Measurements from ENCODE around the gene CAPN5.

Gene CAPN5

DNA sequence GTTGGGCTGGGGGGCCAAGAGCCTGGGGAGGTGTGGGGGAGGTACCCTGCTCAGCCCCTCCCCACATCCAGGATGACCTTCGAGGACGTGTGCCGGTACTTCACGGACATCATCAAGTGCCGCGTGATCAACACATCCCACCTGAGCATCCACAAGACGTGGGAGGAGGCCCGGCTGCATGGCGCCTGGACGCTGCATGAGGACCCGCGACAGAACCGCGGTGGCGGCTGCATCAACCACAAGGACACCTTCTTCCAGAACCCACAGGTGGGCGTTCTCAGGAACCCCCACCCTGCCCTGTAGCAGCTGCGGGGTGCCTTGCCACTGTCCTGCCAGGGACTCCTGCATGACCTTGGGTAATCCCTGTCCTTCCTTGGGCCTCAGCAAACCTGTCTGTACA, 51.3 kb downstream of the CAPN5 start:
- Mint-ChIP-seq H3K27me3 (no peaks in the 10 kb centered on the region), H3K4me3 (no peak overlapping the region), H3K36me3 (peaks cover 4% of the 10 kb centered on the region), H3K27ac (no peak overlapping the region), H3K4me1 (ENCODE audit: low read depth) (no peaks in the 10 kb centered on the region), H3K9me3 (ENCODE audit: low read depth) (no peaks in the 10 kb centered on the region)

DNA sequence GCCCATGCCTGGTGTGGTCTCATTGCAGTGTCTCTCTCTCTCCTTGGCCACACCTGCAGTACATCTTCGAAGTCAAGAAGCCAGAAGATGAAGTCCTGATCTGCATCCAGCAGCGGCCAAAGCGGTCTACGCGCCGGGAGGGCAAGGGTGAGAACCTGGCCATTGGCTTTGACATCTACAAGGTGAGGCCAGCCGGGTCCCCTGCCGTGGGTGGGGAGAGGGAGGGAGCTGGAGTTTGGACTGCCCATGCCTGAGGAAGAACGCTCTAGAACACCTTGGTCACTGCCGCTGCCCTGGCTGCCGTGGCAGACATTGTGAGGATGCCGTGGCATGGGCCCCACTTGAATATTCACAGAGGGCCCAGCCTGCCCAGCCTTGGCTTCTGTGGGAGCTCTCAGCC, 52.2 kb downstream of the CAPN5 start:
- Mint-ChIP-seq H3K36me3 (peaks cover 4% of the 10 kb centered on the region), H3K4me3 (no peak overlapping the region), H3K27ac (no peak overlapping the region), H3K9me3 (ENCODE audit: low read depth) (no peaks in the 10 kb centered on the region), H3K27me3 (no peaks in the 10 kb centered on the region), H3K4me1 (ENCODE audit: low read depth) (no peaks in the 10 kb centered on the region)

DNA sequence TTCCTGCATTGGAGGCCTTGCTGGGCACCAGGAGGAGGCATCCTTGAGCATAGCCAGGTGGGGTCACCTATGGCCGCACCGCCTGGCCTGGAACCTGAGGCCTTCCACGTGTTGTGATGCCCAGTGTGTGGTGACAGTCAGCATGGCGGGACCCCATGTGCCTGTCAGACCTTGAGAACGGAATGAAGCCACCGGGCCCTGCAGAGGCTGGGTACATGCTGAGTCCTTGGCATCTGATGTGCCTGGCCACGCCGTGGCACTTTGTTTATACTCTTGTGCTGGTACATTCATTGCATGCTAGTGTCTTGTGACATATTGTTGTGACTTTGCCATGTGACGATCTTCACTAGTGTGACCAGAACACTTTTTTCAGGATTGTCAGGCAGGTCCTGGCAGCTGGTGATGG, 52.8 kb downstream of the CAPN5 start:
- Mint-ChIP-seq H3K4me3 (no peak overlapping the region), H3K4me1 (ENCODE audit: low read depth) (no peaks in the 10 kb centered on the region), H3K27ac (no peak overlapping the region), H3K27me3 (no peaks in the 10 kb centered on the region), H3K9me3 (ENCODE audit: low read depth) (no peaks in the 10 kb centered on the region), H3K36me3 (peaks cover 4% of the 10 kb centered on the region)

DNA sequence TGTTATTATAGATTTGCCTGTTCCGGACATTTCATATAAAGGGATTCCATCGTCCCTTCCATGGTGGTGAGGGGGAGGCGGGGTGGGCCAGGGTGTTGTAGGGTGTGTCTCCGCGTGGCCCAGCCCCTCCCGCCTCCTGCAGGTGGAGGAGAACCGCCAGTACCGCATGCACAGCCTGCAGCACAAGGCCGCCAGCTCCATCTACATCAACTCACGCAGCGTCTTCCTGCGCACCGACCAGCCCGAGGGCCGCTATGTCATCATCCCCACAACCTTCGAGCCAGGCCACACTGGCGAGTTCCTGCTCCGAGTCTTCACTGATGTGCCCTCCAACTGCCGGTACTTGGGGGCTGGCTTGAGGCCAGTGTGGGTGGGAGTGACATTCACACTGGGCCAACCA, 53.8 kb downstream of the CAPN5 start:
- H3K27me3 Mint-ChIP-seq: no peaks in the 10 kb centered on the region
- H3K4me3 Mint-ChIP-seq: no peak overlapping the region
- peaks cover 4% of the 10 kb centered on the region for H3K36me3 Mint-ChIP-seq
- no peaks in the 10 kb centered on the region for H3K4me1 Mint-ChIP-seq (ENCODE audit: low read depth)
- no peaks in the 10 kb centered on the region for H3K9me3 Mint-ChIP-seq (ENCODE audit: low read depth)
- no peak overlapping the region for H3K27ac Mint-ChIP-seq

DNA sequence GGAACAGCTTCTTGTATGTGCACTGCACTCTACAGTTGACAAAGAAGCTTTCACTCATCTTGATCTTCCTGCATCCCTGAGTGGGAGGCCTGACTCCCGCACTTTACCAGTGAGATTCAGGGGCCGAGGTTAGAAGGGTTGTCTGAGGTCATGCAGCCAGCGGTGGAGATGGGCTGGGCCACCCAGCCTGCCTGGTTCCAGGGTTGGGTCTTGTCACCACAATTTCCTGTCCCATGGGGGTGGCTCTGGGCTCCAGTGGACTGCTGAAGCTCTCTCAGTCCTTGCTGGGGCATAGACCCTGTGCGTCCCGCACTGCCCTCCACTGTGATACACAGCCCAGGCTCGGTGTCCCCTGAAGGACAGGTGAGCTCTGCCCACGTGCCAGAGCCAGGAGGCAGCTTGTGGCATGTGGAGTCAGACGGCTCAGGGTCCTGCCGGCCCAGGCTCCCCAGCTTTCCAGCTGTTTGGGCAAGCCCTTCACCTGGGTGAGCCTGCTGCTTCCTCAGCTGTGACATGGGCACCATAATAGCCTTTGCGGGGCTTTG, 54.4 kb downstream of the CAPN5 start:
- no peaks in the 10 kb centered on the region for H3K9me3 Mint-ChIP-seq (ENCODE audit: low read depth)
- no peak overlapping the region for H3K4me3 Mint-ChIP-seq
- H3K36me3 Mint-ChIP-seq: peaks cover 4% of the 10 kb centered on the region
- no peak overlapping the region for H3K27ac Mint-ChIP-seq
- H3K27me3 Mint-ChIP-seq: no peaks in the 10 kb centered on the region
- H3K4me1 Mint-ChIP-seq (ENCODE audit: low read depth): no peaks in the 10 kb centered on the region

DNA sequence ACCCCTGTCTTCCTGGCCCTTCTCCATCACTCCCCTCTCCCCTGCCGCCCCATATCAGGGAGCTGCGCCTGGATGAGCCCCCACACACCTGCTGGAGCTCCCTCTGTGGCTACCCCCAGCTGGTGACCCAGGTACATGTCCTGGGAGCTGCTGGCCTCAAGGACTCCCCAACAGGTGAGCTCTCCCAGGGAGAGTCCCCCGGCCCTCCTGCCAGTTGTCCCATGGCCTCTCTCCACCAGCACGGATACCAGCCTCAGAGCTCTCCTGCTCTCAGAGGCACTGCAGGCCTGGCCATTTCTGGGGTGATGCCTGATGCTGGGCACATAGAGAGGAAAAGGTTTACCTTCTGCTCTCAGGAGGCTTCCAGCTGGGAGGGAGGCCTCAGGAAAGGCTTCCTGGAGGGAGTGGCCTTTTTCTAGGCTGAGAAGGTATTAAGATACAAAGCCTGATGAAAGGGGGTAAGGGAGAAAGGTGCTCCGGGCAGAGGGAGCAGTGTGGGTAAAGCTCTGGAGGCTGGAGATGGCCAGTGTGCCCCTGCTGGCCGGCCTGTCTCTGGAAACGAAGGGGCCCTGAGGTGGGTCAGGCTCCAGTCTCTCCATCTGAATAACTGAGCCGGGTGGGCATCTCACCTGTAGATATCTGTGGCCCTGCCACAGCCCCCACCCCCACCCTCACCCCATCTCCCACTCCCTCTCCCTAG, 55.3 kb downstream of the CAPN5 start:
- Mint-ChIP-seq H3K4me1 (ENCODE audit: low read depth) (peaks cover 2% of the 10 kb centered on the region), H3K4me3 (no peak overlapping the region), H3K9me3 (ENCODE audit: low read depth) (no peaks in the 10 kb centered on the region), H3K27ac (no peak overlapping the region), H3K27me3 (no peaks in the 10 kb centered on the region), H3K36me3 (peaks cover 4% of the 10 kb centered on the region)

DNA sequence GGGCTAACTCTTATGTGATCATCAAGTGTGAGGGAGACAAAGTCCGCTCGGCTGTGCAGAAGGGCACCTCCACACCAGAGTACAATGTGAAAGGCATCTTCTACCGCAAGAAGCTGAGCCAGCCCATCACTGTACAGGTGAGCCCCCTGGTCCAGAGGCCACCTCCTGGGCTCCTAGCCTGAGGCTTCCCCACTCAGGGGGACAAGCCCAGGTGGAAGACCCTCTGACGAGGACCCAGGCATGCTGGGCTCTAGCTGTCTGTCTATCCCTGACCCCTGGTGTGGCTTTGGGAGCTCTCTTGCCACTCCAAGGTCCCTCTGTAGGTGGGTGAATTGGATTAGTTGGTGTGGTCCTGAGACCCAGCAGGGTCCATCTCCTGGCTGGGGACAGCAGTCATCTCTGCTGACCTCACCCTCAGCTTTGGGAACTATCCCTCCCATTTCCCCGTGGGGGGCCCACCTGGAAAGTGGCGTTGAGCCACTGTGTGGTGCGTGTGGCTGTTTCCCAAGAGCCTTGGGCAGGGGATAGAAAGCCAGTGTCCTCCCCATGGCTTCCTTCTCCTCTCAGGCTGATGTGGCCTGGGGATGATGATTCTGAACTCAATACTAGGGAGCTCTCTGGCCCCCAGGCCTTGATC, 55.9 kb downstream of the CAPN5 start:
- no peak overlapping the region for H3K27ac Mint-ChIP-seq
- peaks cover 1% of the 10 kb centered on the region for H3K27me3 Mint-ChIP-seq
- H3K4me1 Mint-ChIP-seq (ENCODE audit: low read depth): peaks cover 7% of the 10 kb centered on the region
- no peaks in the 10 kb centered on the region for H3K9me3 Mint-ChIP-seq (ENCODE audit: low read depth)
- no peak overlapping the region for H3K4me3 Mint-ChIP-seq
- peaks cover 4% of the 10 kb centered on the region for H3K36me3 Mint-ChIP-seq

DNA sequence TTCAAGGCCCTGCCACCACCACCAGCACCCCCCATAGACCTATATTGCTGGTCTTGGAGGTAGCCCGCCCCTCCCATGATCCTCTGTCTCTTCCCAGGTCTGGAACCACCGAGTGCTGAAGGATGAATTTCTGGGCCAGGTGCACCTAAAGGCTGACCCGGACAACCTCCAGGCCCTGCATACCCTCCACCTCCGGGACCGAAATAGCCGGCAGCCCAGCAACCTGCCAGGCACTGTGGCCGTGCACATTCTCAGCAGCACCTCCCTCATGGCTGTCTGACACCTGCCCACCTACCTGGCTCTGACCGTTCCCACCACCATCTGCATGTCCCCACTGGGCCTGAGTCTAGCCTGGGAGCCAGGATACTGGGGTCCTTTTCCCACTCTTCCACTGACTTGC, 56.8 kb downstream of the CAPN5 start:
- Mint-ChIP-seq H3K4me1 (ENCODE audit: low read depth) (peaks cover 8% of the 10 kb centered on the region), H3K36me3 (peaks cover 4% of the 10 kb centered on the region), H3K27ac (no peak overlapping the region), H3K27me3 (peaks cover 1% of the 10 kb centered on the region), H3K9me3 (ENCODE audit: low read depth) (no peaks in the 10 kb centered on the region), H3K4me3 (no peak overlapping the region)

DNA sequence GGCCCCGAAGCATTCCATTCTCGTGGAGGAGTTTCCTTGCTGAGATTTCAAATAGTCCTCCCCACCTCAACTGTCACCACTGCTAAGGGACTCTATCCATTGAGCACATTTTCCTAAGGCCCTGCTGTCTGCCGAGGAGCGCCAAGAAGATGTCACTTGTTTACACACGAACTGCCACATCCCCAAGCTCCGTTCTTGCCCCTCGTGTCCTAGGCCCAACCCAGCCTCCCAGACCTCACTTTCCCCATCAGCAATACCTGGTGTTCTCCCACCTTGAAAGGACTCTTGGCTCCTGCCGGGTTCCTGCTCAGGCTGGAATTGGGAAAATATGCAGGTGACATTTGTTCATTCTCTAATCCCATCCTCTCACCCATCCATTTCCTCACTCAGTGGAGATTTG, 57.3 kb downstream of the CAPN5 start:
- Mint-ChIP-seq H3K9me3 (ENCODE audit: low read depth) (no peaks in the 10 kb centered on the region), H3K4me3 (no peak overlapping the region), H3K27me3 (peaks cover 1% of the 10 kb centered on the region), H3K36me3 (peaks cover 4% of the 10 kb centered on the region), H3K4me1 (ENCODE audit: low read depth) (peaks cover 8% of the 10 kb centered on the region), H3K27ac (no peak overlapping the region)

DNA sequence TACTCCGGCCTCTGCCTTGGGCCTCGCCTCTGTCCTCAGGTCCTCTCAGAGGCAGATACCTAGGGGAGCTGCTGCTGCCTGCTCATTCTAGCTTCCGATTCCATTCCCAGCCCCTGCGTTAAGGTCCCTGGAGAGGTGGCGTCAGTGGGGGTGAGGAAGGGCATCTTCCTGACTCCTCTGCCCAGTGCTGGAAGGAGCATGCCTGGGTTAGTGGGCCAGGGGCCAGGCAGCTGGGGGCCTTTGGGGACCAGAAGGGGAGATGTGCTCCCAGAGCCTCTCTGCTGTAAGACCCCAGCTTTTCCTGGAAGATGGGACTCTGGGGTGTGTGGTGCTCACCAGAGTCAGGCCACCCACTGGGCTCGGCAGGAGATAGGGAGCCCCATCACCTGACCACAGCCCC, 57.7 kb downstream of the CAPN5 start:
- Mint-ChIP-seq H3K27me3 (peaks cover 1% of the 10 kb centered on the region), H3K4me3 (no peak overlapping the region), H3K4me1 (ENCODE audit: low read depth) (peaks cover 8% of the 10 kb centered on the region), H3K27ac (no peak overlapping the region), H3K36me3 (peaks cover 4% of the 10 kb centered on the region), H3K9me3 (ENCODE audit: low read depth) (no peaks in the 10 kb centered on the region)

DNA sequence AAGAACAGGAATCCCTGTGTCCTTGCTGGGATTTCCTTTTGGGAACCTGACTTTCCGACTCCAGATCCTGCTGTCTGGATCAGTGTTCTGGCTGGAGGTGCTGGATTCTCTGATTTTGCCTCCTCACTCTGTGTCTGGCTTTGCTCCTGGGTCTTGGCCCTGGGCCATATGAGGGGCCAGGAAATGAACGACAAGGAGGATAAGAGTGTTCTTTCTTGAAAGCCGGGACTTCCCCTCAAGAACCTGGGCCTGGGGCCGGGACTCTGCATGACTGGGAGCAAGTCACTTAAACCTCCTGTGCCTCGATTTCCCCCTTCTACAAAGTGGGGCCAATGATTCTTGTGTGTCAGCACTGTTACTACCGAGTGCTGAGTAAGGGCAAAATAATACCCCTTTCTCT, 58.4 kb downstream of the CAPN5 start:
- Mint-ChIP-seq H3K9me3 (ENCODE audit: low read depth) (no peaks in the 10 kb centered on the region), H3K4me1 (ENCODE audit: low read depth) (peaks cover 8% of the 10 kb centered on the region), H3K27me3 (peaks cover 1% of the 10 kb centered on the region), H3K27ac (no peak overlapping the region), H3K36me3 (peaks cover 4% of the 10 kb centered on the region), H3K4me3 (no peak overlapping the region)

DNA sequence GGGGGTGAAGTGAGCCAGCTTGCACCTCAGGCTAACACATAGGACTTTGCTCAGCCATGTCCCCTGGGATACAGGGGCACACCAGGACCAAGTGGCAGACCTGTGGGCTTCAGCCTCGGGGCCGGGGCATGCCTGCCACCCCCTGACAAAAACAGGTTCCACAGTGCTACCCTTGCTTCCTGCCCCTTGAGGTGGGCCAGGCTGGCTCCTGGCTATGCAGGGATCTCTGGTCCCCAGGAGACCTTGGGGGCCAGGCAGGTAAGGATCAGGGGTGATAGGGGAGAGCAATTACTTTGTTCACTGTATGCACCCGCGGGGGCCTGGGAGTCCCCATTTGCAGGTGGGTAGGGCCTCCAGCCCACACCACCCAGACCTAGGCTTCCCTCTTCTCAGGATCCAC, 58.9 kb downstream of the CAPN5 start:
- Mint-ChIP-seq H3K4me3 (no peak overlapping the region), H3K27me3 (peaks cover 1% of the 10 kb centered on the region), H3K4me1 (ENCODE audit: low read depth) (peaks cover 8% of the 10 kb centered on the region), H3K9me3 (ENCODE audit: low read depth) (no peaks in the 10 kb centered on the region), H3K36me3 (peaks cover 3% of the 10 kb centered on the region), H3K27ac (no peak overlapping the region)

DNA sequence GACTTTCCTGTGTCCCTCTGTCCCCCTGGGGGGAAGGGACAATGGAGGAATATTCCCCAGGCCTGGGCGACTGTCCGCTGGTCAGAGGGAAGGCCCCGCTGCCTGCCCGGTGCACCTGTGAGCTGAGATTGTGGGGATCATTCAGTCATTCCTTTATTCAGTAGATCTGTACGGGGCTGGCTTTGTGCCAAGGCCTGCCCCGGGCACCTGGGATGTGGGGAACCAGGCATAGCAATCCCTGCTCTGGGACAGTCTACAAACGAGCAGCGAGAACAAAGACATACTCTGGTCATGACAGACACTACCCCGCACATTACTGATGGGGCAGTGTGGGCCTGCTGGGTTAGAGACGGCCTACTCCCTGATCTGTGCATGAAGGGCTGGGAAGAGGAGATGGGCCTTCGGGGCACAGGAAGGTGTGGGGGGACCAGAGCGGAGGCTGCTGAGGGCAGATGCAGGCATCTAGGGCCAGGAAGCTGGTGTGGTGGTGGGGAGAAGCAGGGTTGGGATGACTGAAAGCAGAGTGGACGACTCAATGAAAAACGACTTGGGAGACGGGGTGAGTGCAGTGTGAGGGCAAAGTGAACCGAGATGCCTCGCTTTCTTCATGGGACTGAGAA, 59.5 kb downstream of the CAPN5 start:
- no peaks in the 10 kb centered on the region for H3K9me3 Mint-ChIP-seq (ENCODE audit: low read depth)
- H3K27ac Mint-ChIP-seq: no peak overlapping the region
- H3K4me3 Mint-ChIP-seq: peak overlapping the region; percentile 57

DNA sequence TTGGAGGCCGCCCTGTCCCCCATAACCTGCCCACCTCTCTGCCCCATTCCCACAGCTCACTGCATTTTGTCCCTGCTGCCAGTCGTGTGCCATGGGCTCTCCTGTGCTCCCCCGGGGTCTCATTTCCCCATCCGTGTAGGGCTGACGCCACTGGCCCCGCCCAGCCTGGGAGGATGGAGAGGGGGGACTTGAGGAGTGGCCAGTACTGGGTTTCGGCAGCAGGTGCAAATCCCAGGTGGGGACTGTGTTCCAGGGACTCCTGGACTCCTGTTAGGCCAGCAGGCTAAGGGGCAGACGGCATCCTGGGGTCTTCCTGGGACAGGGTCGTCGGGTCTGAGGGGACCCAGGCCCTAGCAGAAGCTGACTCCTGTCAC, 60.1 kb downstream of the CAPN5 start:
- Mint-ChIP-seq H3K36me3 (no peaks in the 10 kb centered on the region), H3K4me1 (ENCODE audit: low read depth) (peaks cover 8% of the 10 kb centered on the region), H3K9me3 (ENCODE audit: low read depth) (no peaks in the 10 kb centered on the region), H3K27me3 (peaks cover 1% of the 10 kb centered on the region), H3K27ac (no peak overlapping the region), H3K4me3 (peak overlapping the region; percentile 63)

More for the DNA sequence above, 59.5 kb downstream of the CAPN5 start:
- Mint-ChIP-seq H3K4me1 (ENCODE audit: low read depth) (peaks cover 8% of the 10 kb centered on the region), H3K36me3 (no peaks in the 10 kb centered on the region), H3K27me3 (peaks cover 1% of the 10 kb centered on the region)

DNA sequence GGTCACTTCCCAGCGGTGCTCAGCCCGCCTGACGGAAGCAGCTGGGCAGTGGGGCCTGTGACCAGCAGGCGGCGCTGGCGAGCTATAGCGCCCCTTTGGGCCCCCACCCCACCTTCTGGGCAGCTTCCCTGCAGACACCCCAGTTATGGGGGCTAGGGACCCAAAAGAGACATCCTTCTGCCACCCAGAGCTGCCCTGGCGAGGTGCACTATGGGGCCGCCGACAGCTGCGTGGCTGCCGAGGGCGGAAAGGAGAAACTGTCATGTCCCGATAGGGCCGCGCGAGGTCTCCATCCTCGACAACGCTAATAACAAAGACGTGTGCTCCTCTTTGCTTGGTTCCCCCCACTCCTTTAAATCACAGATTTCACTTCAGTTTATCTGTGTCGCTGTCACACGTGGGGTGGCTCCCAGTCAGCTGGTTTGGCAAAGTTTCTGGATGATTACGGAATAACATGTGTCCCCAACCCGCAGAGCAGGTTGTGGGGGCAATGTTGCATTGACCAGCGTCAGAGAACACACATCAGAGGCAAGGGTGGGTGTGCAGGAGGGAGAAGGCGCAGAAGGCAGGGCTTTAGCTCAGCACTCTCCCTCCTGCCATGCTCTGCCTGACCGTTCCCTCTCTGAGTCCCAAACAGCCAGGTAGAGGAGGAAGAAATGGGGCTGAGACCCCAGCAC, 60.6 kb downstream of the CAPN5 start:
- Mint-ChIP-seq H3K27ac (no peak overlapping the region), H3K4me3 (peak overlapping the region; percentile 63), H3K36me3 (no peaks in the 10 kb centered on the region)

More for the DNA sequence above, 60.6 kb downstream of the CAPN5 start:
- peaks cover 8% of the 10 kb centered on the region for H3K4me1 Mint-ChIP-seq (ENCODE audit: low read depth)
- no peaks in the 10 kb centered on the region for H3K9me3 Mint-ChIP-seq (ENCODE audit: low read depth)
- H3K27me3 Mint-ChIP-seq: peaks cover 1% of the 10 kb centered on the region
